Activated CD4-positive, alpha-beta T cell treated with anti-CD3 and anti-CD28 coated beads for 1 hour (primary cell): ENCODE measurements around the gene FMNL3.

Experiments used
- DNase-seq: peaks from one replicate; pipeline ENCODE4 v3.0.0-alpha.2; 2020

Gene FMNL3

GRCh38 chr12:49588281-49588680 lies 118.9 kb downstream of the FMNL3 start:
- no peak for DNase-seq

DNA sequence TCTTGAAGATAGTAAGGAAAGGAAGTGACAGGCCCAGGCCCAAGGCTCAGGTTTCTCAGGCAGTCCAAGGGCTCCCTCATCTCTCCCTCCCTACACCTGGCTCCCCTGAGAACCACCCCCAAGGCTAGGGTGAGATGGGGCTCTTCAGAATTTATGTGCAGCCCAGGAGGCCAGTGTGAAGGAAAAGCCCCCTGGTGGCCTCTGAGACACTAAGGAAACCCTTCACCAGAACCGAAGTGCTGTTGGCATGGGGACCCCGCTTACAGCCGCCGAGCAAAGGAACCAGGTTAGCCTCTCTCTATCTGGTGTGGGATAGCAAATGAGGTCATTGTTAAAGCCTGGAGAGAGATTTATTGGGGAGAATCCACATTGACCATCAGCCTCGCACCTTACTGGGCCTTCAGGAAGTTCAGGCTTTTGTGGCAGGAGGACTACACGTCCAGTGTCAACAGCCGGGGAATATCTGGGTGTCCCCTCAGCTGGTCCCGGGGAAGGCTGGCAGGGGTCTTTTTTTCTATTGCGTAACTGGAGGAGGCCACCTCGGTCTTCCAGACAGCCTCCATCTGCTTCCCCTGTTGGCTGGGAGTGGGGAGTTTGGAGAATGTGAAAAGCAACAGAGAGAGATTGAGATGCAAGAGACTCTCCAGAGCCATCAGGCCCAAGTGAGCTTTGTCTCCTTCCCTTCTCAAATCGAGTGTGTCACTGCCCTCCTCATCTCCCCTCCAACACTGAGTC lies 119.9 kb downstream of the FMNL3 start:
- DNase-seq, result no peak
